Measurements from ENCODE around the gene COG5.

GRCh38 chr7:107597953-107598352 lies 34.2 kb upstream of the COG5 start:
- TF ChIP-seq POLR2A (conservative IDR thresholded peaks at IDR 0.05): no peak
- TF ChIP-seq ZNF644 (tag; IDR thresholded peaks at IDR 0.05; ENCODE audit: low read depth): no peak
- TF ChIP-seq KAT8 (IDR thresholded peaks at IDR 0.05; ENCODE audit: low read depth): no peak
- TF ChIP-seq ZBTB49 (CRISPR knock-in tag; IDR thresholded peaks at IDR 0.05; ENCODE audit: borderline replicate concordance): no peak
- no peak for TF ChIP-seq KLF16 (IDR thresholded peaks at IDR 0.05)
- no peak for TF ChIP-seq ZNF121 (CRISPR knock-in tag; conservative IDR thresholded peaks at IDR 0.05)
- no peak for TF ChIP-seq FOSL1 (tag; conservative IDR thresholded peaks at IDR 0.05)
- no peak for TF ChIP-seq SIN3A (IDR thresholded peaks at IDR 0.05; ENCODE audit: borderline replicate concordance in 2 of 2, control insufficient read depth in 1 of 2, low read depth in 2 of 2, low read length in 2 of 2)
- TF ChIP-seq SMARCC2 (IDR thresholded peaks at IDR 0.05; ENCODE audit: low read depth): no peak
- no peak for TF ChIP-seq CEBPG (CRISPR knock-in tag; IDR thresholded peaks at IDR 0.05)
- TF ChIP-seq CEBPG (tag; conservative IDR thresholded peaks at IDR 0.05 in 1 of 2, IDR thresholded peaks at IDR 0.05 in 1 of 2): no peak
